GM18858 (cell line): ENCODE measurements around the gene CNOT4.
A peak's percentile ranks its signal among the peaks of the same experiment; 100 is the strongest.
"Not testable (repeated sequence)": the region's sequence is repeated elsewhere in the genome, so short reads cannot be mapped to it uniquely, and the experiment has no call there.

Experiments
- ATAC-seq: cut with Tn5 transposase; IDR thresholded peaks from one replicate; pipeline ENCODE4 v1.9.1; 2021; ENCODE audit not compliant: unreplicated experiment

CNOT4 gene

DNA sequence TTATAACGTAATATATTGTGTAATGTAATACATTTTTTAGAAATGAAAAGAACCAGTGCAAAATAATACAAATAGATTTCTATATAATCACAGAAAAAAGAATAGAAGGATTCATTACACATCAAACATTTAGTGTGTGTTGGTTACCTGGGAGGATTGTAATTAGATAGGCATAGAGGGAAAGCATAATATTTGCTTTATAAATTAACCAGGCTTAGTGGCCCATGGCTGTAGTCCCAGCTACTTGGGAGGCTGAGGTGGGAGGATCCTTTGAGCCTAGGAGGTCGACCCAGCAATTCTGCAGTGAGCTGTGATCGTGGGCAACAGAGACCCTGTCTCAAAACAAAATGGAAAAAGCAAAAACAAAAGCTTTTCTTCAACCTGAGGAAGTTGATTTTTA lies 5.0 kb upstream of the CNOT4 start:
- no peak for ATAC-seq

DNA sequence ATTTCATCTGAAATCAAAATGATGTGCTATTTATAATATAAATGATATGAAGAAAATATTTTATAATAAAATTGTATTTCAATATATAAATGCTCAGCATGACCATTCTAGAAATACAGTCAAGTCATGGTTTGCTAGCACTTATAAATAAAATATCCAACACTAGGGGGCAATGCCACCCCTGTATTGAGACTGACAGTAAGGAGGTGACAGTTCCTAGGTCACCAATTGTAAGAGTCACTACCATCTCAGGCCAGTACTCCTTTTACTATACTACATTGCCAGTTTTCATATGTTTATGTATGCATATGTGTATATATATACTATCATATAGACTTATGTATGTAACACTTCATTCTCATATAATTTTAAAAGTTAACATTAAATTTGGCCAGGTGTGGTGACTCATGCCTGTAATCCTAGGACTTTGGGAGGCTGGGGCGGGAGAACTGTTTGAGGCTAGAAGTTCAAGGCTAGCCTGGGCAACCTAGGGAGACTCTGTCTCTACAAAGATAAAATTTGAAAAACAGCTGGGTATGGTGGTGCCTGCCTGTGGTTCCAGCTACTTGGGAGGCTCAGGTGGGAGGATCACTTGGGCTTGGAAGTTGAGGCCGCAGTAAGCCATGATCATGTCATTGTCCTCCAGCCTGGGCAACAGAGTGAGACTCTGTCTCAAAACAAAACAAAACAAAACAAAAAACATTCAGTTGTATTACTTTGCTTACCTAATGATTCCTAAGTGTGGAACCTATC lies 2.4 kb upstream of the CNOT4 start:
- peak; percentile 44 for ATAC-seq

DNA sequence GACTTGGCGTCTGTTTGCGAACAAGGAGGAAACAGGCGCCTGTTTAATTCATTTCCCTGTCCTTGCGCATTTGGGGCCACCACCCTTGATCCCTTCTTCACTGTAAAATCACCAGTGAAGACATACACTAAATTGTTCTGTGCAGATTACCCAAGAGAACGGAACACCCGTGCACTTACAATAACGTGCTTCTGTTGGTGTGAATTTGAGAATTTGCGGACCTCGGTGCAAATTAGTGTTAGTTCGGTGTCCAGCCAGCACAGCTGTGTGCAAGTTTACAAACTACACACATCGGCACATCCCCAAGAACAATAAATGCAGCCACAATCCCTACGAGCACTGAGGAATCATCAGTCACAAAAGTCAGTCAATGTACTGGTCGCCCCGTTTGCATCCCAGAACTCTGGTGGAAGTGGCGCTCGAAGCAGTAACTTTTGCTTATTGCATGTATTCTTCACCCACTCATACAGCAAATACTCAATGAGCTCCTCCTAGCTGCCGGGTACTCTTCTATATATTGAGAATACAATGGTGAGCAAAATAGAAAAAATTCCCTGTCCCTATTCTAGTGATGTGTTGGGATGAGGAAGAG lies 786 bp upstream of the CNOT4 start:
- no peak for ATAC-seq

DNA sequence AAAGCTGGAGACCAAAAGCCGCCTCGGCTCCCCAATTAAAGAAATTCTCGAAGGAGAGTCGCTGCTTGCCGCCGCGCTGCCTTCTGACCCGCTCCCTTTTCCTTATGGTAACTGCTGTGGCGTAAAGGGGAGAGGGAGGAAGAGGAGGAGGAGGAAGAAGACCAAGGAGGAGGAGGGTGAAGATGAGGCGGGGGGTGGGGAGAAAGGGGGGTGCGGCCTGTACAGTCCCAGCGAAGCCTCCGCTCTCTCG lies 388 bp downstream of the CNOT4 start:
- ATAC-seq: no peak

DNA sequence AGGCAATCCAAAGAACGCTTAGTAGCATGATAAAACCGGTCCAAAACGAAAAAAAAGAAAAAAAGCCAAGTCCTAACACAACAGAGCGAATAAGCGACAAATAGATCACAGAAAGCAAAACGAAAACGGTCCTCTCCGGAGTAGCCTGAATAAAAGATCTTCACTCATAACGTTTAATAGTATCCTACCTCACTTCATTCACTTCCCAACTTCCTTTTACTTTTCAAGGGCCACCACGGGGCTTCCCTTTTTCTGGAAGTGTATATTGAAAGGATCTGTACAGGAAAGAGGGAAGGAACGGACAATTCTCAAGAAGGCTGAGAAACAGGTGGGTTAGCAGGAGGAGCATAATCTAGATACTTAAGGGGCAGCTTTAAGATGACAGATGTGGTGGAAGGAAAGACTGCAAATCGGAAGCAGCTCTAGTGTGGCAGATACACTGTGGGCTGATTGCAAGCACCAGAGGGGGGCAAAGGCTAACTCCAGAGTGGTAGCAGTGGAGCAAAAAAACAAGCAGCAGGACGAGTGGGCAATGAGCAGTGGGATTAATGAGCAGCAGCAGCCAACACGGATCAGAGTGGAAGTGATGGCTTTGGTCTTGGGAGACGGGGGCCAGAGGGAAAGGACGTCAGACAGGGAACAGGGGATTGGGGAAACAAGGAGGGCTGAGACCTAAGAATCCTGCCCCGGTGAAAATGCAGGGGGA lies 866 bp downstream of the CNOT4 start:
- no peak for ATAC-seq

DNA sequence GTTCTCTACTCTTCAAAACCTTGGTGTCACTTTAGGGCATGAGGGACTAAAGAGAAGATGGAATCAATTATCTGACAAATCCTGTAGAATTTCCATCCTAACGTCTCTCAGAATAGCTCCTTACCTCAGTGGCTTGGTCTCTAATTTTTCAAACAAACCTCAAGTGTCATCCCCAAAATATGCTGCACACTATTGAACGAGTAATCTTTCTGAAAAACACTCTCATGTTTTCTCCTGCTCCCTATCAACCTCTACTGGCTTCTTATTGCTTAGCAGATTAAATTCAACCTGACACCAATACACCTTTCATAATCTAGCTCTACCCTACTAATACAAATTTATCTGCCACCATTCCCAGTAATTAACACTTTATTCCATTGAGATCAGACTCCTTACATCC lies 8.5 kb downstream of the CNOT4 start:
- no peak for ATAC-seq

DNA sequence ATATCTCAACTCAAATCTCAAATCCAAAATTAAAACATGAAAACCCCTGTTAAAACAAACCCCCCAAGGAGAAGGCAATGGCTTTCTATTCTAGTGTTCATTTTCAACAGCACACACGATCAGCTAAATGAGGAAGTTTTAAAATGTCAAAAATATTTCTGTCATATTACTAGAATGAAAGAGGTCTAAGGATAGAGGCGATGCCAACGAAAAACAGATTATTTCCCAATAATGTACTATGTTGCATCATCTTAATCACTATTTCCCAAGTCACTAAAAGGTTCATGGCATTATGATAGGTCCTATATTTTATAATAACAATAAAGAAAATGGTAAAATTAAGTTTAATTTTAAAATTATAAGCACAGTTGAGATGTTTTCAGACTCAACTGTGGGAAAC lies 10.1 kb downstream of the CNOT4 start:
- ATAC-seq: no peak

DNA sequence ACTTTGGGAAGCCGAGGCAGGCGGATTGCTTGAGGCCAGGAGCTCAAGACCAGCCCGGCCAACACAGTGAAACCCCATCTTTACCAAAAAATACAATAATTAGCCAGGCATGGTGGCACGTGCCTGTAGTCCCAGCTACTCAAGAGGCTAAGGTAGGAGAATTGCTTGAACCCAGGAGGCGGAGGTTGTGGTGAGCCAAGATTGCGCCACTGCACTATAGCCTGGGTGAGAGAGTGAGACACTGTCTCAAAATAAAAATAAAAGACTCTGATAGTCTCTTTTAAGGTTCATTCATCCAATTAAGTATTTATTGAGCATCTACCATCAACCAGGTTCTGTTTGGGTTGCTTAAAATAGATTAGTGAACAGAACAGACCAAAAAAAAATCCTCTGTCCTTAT lies 12.7 kb downstream of the CNOT4 start:
- not testable (repeated sequence) for ATAC-seq

DNA sequence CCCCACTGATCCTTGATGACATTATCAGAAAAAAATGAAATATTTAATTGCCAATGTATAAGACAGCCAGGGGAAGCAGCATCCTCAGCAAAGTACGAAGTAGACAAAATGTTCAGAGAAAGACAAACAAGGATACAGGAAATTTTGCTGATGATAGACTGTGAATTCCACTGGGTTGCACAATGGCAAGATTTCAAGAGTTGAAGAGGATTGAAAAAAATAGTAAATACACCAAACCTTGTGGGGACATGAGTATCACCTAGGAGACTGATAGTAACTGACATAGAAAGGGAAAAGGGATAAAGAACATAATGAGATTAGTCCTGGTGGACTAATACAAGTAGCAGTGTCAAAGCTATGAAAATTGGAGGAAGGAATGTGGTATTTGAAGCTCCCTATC lies 16.5 kb downstream of the CNOT4 start:
- no peak for ATAC-seq

DNA sequence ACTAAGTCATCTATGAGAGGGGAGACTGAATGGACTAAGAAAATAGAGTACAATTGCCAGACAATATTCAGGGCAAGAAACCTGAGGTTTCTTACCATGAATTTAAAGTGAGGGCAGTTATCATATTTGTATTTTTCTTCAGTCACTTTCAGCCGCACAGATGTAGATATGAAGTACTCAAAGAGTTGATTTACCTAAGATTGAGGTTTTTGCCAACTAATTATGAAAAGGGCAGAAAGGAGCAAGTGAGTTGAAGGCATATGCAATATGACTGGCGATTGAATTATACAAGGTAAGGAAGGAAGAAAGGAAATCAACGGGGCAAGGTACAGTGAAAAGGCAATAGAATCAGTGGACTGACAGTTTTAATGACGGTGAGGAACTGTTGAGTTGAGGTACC lies 17.8 kb downstream of the CNOT4 start:
- ATAC-seq: no peak

DNA sequence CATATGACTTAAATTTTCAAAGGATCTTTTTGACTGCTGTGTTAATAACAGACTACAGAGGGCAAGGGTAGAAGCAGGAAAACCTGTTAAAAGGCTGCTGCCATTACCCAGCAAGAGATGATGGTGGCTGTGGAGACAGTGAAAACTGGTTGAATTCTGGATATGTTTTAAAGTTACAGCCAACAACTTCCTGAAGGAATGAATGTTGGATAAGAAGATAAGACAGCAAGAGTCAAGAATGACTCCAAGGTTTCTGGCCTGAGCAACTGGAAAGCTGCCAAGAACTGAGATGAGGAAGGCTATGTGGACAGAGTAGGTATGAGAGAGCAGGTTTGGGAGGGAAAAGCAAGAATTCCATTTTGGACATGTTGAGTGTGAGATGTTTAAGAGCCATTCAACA lies 19.1 kb downstream of the CNOT4 start:
- ATAC-seq: no peak

DNA sequence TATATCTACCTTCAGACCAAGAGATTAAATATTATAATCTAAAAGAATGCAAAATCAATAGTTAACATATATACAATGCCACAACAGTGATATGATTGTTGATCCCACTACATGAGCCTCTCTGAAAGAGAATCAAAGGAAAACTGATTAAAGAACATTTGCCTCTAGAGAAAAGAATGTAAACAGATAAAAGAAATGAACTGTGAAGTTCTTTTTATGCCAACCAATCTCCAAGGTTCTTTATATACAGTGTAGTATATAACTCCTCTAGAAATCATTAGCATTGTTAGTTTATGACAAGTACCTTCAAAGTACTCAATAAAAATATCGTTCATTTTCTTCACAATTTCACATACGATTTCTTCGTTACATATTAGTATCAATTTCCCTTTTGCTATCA lies 20.1 kb downstream of the CNOT4 start:
- no peak for ATAC-seq

DNA sequence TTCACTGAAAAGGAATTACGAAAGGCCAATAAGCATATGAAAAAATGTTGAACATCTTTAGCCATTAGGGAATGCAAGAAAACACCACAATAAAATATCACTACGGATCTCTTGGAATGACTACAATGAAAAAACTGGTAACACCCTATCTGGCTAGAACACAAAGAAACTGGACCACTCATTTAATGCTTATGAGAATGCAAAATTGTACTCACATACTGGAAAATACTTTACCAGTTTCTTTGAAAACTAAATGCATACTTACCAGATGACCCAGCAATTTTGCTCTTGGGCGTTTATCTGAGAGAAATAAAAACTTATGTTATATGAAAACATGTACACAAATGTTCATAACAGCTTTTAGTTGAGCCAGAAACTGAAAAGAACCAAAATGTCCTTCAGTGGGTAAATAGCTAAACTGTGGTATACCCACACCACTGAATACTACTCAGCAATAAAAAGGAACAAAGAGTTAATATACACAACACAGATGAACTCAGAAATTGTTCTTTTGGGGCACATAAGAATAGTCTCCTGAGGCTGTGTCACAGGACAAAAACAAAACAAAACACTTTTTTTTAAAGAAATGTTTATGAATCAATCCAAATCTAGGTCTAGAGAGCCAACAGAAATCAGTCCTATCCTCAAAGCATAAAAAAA lies 23.5 kb downstream of the CNOT4 start:
- no peak for ATAC-seq

DNA sequence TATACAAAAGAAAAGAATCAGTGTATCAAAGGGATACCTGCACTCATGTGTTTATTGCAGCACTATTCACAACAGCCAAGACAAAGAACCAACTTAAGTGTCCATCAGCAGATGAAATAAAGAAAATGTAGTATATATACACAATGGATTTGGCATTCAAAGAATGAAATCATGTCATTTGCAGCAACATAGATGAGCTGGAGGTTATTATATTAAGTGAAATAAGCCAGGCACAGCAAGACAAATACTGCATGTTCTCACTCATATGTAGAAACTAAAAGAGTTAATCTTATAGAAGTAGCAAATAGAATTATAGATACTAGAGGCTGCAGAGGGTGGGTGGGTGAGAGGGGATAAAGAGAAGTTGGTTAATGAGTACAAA lies 28.3 kb downstream of the CNOT4 start:
- no peak for ATAC-seq

DNA sequence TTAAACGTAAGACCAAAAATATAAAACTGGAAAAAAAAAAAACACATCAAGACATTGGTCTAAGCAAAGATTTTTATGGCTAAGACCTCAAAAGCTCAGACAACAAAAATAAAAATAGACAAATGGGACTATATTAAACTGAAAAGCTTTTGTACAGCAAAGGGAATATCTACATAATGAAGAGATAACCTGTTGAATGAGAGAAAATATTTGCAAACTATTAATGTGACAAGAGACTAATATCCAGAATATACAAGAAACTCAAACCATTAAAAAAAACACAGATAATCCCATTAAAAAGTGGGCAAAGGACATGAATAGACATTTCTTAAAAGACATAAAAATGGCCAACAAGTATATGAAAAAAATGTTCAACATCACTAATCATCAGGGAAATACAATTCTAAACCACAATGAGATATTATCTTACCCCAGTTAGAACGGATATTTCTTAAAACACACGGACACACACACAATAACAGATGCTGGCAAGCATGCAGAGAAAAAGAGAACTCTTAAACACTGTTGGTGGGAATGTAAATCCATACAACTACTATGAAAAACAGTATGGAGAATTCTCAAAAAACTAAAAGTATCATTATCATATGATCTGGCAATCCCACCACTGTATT lies 28.8 kb downstream of the CNOT4 start:
- ATAC-seq: no peak

DNA sequence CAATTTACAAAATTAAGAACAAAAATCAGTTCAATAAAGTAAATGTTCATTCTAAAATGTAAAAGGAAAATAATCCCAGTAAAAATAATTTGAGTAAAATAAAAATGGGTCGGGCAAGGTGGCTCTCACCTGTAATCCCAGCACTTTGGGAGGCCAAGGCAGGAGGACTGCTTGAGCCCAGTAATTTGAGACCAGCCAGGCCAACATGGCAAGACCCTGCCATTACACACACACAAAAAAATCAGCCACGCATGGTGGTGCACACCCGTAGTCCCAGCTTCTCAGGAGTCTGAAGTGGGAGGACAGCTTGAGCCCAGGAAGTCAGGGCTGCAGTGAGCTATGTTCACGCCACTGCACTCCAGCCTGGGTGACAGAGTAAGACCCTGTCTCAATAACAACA lies 34.4 kb downstream of the CNOT4 start:
- no peak for ATAC-seq

DNA sequence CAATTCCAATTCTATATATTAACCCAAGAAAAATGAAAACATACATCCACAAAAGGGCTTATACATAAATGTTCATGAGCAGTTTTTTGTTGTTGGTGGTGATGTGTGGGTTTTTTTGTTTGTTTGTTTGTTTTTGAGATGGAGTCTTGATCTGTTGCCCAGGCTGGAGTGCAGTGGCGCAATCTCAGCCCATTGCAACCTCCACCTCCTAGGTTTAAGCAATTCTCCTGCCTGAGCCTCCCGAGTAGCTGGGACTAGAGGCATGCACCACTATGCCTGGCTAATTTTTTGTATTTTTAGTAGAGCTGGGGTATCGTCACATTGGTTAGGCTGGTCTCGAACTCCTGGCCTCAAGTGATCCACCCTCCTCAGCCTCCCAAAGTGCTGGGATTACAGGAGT lies 40.2 kb downstream of the CNOT4 start:
- ATAC-seq: not testable (repeated sequence)

DNA sequence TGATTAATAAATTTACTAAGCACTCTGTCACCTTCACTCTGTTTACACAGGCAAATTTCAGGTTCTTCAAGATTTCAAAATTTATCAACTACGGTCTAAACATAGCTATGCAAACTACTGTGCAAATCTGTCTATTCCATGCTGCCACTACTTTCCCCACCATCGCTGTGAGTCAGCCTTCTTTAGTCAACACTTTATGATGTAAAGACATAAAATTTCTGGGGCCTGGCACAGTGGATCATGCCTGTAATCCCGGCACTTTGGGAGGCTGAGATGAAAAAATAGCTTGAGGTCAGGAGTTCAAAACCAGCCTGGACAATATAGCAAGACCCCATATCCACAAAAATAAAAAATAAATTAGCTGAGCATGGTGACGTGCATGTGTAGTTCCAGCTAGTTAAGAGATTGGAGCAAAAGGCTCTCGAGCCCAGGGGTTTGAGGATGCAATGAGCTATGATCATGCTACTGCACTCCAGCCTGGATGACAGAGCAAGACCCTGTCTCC lies 42.6 kb downstream of the CNOT4 start:
- peak; percentile 46 for ATAC-seq

DNA sequence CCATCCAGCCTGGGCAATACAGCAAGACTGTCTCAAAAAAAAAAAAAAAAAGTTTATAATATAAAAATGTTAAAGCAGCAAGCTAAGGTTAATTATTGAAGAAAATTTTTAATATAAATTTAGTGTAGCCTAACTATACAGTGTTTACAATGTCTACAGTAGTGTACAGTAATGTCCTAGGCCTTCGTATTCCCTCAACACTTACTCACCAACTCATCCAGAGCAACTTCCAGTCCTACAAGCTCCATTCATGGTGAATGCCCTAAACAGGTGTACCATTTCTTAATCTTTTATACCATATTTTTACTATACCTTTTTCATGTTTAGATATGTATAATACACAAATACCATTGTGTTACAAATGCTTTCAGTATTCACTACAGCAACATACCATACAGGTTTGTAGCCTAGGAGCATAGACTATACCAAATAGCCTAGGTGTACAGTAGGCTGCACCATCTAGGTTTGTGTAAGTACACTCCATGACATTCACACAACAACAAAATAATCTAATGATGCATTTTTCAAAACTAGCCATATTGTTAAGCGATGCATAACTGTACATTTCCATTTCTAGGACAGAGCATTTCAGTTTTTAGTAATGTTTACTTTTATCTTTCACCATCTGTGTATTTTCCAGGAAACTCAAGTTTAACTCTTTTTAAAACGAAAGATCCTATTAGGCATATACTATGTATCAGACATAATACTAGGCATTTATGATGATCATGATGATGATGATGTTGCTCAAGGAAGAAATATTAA lies 43.3 kb downstream of the CNOT4 start:
- ATAC-seq: peak; percentile 16

DNA sequence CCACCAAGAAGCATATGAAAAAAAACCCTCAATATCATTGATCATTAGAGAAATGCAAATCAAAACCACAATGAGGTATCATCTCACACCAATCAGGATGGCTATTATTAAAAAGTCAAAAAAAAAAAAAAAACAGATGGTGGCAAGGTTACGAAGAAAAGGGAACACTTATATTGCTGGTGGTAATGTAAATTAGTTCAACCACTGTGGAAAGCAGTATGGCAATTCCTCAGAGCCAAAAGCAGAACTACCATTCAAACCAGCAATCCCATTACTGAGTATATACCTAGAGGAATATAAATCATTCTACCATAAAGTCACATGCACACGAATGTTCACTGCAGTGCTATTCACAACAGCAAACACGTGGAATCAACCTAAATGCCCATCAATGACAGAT lies 46.0 kb downstream of the CNOT4 start:
- no peak for ATAC-seq
